ENCODE data around the gene CSPG5.

CSPG5 gene

GRCh38 chr3:47578691-47579632 lies at the start of gene CSPG5:
Gene CSPG5 (minus strand): TSS chr3:47578865. CDS start chr3:47578693, 172 bp downstream.
- DNase-seq: no peak

DNA sequence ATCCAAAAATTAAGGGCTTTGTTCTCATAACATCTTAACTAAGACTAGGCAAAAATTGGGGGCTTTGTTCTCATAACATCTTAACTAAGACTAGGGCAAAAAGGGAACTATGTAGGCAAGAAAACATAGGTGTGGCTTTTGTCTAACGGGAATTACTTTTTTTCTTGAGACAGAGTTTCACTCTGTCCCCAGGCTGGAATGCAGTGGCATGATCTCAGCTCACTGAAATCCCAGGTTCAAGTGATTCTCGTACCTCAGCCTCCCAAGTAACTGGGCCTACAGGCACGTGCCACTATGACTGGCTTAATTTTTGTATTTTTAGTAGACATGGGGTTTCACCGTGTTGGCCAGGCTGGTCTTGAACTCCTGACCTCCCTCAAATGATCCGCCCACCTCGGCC lies 49.8 kb upstream of the CSPG5 start:
- no peak for DNase-seq

DNA sequence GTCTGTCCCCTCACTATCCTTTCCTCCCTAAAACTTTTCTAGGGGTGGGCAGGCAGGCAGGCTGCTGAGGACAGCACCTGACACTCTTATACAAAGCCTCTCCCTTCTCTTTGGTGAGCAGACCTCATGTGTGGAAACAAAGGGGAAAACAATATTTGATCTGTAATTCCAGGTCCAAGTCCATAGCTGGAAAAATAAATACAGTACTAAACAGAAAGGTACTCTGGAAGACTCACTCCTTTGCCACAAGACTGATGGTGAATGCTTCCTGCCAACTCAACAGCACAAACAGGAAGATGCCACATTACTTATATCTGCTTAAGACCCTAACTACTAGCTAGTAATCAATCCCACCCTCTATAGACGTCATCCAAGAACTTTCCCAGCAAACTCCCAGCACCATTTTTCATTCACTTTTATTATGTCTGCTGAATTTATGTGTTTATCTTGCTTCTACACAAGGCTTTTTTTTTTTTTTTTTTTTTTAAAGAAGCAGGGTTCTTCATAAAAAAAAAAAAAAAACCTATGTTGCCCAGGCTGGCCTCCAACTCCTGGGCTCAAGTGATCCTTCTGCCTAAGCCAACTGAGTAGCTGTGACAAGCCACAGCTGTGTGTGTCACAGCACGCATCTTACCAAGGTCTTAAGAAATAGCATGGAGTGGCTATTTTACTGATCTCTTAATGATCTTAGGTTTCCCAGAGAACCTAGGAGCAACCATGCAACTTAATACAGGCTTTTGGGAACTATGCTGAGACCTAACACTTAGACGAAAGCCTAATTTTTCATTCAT lies 44.2 kb upstream of the CSPG5 start:
- no peak for DNase-seq

DNA sequence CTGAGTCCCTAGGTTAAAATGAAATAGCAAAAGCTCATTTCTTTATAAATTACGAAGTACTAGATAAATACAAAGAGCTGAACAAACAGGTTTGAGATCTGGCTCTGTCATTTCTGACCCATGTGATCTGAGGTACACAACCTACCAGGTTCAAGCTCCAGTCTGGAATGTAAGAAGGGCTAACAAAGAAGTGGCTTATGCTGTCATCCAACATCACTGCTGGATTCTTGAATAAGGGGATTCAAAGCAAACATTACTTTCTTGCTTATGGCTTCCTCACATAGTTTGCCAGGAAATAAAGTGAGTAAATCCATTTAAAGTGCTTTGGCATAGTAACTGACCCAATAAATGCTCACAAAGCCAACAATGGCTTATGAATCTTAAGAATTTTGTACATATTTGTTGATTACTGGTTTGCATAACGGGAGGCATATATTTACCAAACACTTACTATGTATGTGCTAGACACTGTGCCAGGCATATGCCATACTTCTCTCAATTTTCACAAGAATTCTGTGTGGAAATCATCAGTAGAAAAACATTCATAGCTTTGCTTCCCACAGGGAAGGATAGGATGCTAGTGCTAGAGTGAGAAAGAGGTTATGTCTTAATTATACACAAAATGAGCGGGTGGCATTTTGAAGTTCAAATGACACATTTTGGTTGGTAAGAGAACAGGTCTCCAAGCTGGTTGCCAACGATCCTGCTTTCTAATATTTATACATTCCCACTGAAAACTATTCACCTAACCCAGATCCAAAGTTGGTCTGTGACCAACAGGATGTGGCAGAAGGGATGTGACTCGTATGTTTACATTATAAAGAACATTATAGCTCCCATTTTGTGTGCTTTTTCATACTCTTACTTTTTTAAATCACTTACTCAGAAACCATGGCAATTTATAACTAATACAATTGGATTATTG lies 38.7 kb upstream of the CSPG5 start:
- no peak for DNase-seq

DNA sequence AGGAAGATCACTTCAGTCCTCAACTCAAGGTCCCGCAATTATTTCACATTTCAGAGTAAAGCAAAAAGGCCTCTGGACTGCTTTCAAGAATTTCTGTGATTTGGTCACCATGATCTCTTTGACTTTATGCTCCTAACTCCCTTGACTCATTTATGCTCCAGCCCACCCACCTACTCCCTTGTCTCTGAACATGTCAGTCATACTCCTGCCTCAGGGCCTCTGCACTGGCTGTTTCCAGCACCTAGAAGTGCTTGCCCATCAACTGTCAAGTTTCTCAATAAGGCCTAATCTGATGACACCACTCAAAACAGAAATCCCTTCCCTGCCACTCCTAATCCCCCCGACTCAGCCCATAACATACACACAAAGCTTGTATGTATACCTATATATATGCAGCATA lies 36.1 kb upstream of the CSPG5 start:
- DNase-seq: no peak

DNA sequence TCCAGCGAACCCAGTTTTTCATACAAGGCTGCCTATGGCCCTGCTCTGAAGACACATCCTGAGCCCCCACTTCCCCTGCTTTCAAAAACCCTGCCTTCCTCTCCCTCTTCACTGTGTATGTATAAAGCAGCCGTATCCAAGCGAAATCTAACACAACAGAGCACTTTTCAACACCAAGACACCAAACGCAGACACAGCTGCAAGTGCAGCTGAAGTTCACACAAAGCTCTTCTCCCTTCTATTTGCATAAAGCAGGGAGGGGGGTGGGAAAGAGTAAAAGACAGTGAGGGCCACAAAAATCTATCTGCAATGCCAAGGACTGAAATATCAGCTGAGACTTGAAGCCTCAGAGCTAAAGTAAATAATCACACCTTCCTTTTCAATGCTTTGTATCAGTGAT lies 35.1 kb upstream of the CSPG5 start:
- DNase-seq: no peak

GRCh38 chr3:47612879-47613278 lies 34.2 kb upstream of the CSPG5 start:
- no peak for DNase-seq

DNA sequence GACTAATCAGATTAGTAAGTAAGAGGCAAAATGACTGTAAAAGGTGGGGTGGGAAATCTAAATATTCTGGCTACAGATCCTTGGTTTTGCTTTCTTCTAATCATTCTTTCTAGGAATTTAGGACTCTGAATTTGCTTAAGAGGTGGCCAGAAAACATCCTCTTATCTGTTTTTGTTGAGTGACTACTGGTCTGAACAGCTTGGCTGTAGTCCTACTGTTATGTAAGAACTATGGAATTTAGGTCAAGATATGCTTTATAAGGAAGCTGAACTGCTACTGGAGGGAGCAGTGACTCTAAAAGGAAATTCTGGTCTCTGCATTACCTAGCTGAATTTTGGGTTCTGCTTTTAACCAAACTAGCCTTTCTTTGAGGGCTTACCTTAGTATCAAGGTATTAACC lies 33.5 kb upstream of the CSPG5 start:
- DNase-seq: no peak

GRCh38 chr3:47611576-47611975 lies 32.9 kb upstream of the CSPG5 start:
- DNase-seq: no peak

DNA sequence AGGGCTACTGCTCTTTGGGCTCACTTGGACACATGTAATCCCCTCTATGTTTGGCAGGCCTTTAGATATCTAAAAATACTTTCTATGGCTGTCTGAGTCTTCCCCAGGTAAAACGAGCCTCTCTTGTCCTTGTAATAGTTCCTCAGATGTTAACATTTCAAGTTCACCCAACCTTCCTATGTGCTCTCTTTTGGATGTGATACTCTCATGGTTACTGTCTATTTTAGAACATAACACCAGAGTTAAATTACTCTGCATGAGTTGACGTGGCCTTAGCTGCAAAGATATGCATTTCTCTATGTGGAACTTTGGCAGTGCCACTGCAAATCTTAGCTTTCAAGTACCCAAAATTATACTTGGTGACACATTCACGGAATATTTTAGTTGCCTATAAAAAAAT lies 31.9 kb upstream of the CSPG5 start:
- no peak for DNase-seq

- no peak for DNase-seq
These were observed 28.7 kb upstream of the CSPG5 start for GRCh38 chr3:47607335-47607734.

DNA sequence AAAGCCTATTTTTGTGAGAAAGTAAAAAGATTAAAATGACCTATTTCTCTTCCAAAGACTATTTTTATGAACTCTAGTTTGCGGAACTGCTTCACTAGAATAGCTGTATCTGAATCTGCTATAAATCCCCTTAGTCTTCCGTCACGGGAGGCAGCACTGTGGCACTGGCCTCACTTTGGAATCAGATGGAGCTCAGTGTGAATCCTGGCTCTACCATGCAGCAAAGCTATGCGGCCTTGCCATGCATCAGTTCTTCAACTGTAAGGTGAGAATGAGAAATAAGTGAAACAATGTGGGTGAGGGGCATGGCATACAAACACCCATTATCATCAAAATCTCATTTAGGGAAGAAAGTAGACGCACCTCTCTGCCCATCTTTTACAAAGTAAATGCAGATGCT lies 27.5 kb upstream of the CSPG5 start:
- no peak for DNase-seq

DNA sequence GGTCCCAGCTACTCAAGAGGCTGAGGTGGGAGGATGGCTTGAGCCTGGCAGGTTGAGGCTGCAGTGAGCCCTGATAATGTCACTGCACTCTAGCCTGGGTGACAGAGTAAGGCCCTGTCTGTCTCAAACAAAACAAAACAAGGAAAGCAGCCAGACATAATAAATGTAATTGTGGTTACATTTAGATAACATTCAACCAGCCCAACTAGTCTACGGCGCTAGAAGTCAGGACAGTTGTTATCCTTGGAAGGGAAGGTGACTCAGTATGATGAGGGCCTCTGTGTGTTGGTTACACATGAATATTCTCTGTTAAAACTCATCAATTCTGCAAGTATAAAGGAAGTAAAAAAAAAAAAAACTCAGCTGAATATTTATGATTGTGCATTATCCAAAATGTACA lies 27.0 kb upstream of the CSPG5 start:
- DNase-seq: no peak

DNA sequence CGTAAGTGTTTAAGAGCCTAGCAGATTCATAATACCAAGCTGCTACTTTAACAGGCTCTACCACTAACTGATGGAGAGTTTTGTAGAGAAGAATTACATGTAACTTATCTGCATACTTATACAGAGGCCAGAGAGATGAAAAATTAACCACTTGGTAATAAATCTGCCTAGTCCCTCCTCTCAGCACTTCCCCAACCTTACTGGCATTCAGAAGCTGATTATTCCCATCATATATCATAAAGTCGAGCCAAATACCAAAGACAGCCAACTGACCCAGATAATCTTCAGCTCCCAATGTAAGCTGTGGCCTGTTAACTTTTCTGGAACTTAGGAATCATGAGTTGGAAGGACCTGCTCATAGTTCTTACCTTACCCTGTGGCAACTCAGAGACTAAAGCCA lies 25.5 kb upstream of the CSPG5 start:
- DNase-seq: no peak

- DNase-seq: no peak
These were observed 24.7 kb upstream of the CSPG5 start for GRCh38 chr3:47603332-47603731.

- no peak for DNase-seq
These were observed 22.6 kb upstream of the CSPG5 start for GRCh38 chr3:47601281-47601680.

GRCh38 chr3:47594792-47595191 lies 16.1 kb upstream of the CSPG5 start:
- DNase-seq: no peak

DNA sequence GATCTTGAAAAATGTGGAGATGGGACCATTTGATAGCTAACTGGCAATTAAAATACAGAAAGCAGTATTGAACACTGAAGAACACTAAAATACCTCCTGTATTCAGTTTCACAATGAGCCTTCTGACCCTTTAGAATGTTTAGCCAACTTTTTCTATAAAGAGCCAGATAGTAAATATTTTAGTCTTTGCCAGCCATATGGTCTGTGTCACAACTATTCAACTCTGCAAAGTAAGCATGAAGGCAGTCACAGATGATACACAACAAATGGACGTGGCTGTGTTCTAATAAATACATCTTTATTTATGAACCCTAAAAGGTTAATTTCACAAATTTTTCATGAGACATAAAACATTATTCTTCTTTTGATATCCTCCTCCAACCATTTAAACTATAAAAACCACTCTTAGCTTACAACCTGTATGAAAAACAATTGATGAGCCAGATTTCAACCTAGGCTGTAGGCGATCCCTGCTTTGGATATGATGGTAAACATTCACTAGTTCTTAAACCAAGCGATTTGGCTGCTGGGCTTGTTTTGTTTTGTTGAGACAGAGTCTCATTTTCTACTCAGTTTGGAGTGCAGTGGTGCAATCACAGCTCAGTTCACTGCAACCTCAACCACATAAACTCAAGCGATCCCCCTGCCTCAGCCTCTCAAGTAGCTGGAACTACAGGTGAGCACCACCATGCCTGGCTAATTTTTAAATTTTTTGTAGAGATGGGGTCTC lies 13.6 kb upstream of the CSPG5 start:
- no peak for DNase-seq

- no peak for DNase-seq
These were observed 11.6 kb upstream of the CSPG5 start for GRCh38 chr3:47590216-47590615.

DNA sequence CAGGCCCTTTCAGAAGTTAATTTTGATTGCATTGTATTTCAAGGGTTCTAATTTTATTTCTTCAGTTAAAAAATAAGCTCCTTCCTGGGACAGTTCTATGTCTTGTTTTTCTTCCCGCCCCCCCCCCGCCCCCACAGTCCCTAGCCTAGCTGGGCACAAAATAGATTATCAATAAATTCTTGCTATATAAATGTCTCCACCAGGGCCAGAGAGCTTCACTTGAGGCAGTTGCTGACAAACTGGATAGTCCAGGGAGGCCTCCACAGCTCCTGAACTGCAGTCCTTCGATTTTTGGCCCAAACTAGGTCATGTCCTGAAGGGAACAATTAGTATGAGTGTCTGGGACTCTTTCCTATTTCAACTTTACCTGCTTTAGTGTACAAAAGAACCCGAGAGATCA lies 9.9 kb upstream of the CSPG5 start:
- DNase-seq: no peak

DNA sequence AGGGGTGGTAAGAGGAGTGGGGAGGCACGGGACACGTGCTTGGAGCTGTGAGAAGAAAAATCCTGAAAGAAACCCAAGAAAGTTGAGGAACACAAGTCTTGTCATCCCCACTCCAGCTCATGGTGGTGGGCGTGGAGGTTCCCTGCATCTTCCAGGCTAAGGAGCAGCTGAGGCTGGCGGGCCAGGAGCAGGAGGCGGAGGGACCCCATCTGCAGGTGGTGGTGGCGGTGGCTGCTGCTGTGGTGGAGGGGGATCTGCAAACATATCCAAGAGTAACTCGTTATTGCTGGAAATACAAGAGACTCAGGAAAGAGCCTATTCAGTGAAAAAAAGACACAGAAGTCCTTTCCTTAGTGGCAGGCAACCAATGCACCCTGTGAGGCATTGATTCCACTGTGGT lies 9.4 kb upstream of the CSPG5 start:
- no peak for DNase-seq

- DNase-seq: no peak
These were observed 8.1 kb upstream of the CSPG5 start for GRCh38 chr3:47586746-47587145.

Measured in NCI-H2171 (cell line).